Renal cortex interstitium (tissue), 11 donors: ENCODE data around the gene SH3BP4. TPM values are rescaled to one million over a fixed set of nuclear protein-coding genes. Genes with fewer than 3 reads are reported as not detected.

Source experiments
- DNase-seq, 11 donors: peaks; one replicate each; pipeline ENCODE4 v3.0.0-alpha.2; 2013; ENCODE audit warnings: low read depth in 9 of 11, low spot score in 4 of 11; ENCODE audit errors: extremely low read depth in 1 of 11
- polyA plus RNA-seq, 3 donors: library from polyadenylated mRNA; unstranded; fragments of 120-200 nt; gene quantifications; one replicate each; pipeline ENCODE4 v1.2.1, GENCODE V29; 2013; ENCODE audit not compliant: insufficient read length in 3 of 3

The SH3BP4 gene
- polyA plus RNA-seq, 3 donors, result 37.9 to 42.2 (median 38.1) TPM

- no peak for DNase-seq
Observed at GRCh38 chr2:234991290-234991689, 39.5 kb downstream of the SH3BP4 start.

GRCh38 chr2:234991793-234992192 lies 40.0 kb downstream of the SH3BP4 start:
- DNase-seq, result no peak

- DNase-seq, result no peak
Observed at GRCh38 chr2:234992196-234992595, 40.4 kb downstream of the SH3BP4 start.

- DNase-seq, result no peak
Observed at GRCh38 chr2:234992624-234993349, 41.0 kb downstream of the SH3BP4 start.

GRCh38 chr2:234993541-234993981 lies 41.7 kb downstream of the SH3BP4 start:
- DNase-seq, result no peak

- DNase-seq, result no peak
Observed at GRCh38 chr2:234994438-234995321, 42.9 kb downstream of the SH3BP4 start.

GRCh38 chr2:234995332-234996068 lies 43.7 kb downstream of the SH3BP4 start:
- no peak for DNase-seq

- DNase-seq, result no peak
Observed at GRCh38 chr2:234996069-234996940, 44.5 kb downstream of the SH3BP4 start.

- DNase-seq, result no peak
Observed at GRCh38 chr2:234996941-234997270, 45.1 kb downstream of the SH3BP4 start.

GRCh38 chr2:234997389-234997788 lies 45.6 kb downstream of the SH3BP4 start:
- DNase-seq, result no peak

- no peak for DNase-seq
Observed at GRCh38 chr2:234998404-234999211, 46.8 kb downstream of the SH3BP4 start.

- DNase-seq, result no peak
Observed at GRCh38 chr2:234999740-235000425, 48.1 kb downstream of the SH3BP4 start.

GRCh38 chr2:235000426-235001236 lies 48.8 kb downstream of the SH3BP4 start:
- no peak for DNase-seq

GRCh38 chr2:235001237-235002133 lies 49.7 kb downstream of the SH3BP4 start:
- no peak for DNase-seq

- DNase-seq, result no peak
Observed at GRCh38 chr2:235002198-235003095, 50.6 kb downstream of the SH3BP4 start.
